NCI-H1417 (cell line): Measurements from ENCODE around the gene VIT.

ENCODE experiments used
- DNase-seq, 3 experiments: peaks; one replicate each; lab custom pipeline; 2025; lab: John Stamatoyannopoulos, UW

The VIT gene

DNA sequence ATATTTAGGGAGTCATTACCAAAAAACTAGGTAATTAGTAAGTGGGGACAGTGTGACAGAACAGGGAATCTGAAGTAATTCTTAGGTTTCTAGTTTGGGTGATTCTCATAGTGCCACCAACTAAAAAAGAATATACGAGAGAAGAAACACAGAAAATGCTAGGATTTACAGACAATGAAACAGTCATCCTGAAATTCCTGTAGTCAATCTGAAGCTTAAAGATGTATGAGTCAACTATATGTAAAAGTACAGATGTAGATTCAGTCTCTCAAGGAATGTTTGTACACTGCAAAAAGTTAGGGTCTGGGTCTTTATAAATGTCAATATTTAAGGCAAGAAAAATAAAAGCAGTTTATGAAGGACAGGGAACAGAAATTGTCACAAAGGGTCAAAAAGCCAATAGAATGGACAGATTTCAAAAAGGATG is 162.9 kb downstream of the VIT start:
- no peak for DNase-seq

DNA sequence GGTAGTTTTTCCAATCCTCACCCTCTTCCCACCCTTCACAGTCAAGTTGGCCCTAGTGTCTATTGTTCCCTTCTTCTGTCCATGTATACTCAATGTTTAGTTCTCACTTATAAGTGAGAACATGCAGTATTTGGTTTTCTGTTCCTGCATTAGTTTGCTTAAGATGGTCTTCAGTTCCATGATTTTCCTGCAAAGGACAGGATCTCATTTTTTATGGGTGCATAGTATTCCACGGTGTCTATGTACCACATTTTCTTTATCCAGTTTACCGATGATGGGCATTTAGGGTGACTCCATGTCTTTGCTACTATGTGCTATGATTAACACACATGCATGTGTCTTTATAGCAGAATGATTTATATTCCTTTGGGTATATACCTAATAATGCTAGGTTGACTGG is 165.4 kb downstream of the VIT start:
- DNase-seq: no peak
